Effector CD8-positive, alpha-beta T cell (primary cell): ENCODE results near the gene OCA2.
"Not testable (repeated sequence)": the region's sequence is repeated elsewhere in the genome, so short reads cannot be mapped to it uniquely, and the experiment has no call there.

Experiments
- DNase-seq: peaks from one replicate; lab custom pipeline; 2025; lab: John Stamatoyannopoulos, UW

OCA2 gene

GRCh38 chr15:28002136-28002861 is 96.8 kb downstream of the OCA2 start:
- no peak for DNase-seq

DNA sequence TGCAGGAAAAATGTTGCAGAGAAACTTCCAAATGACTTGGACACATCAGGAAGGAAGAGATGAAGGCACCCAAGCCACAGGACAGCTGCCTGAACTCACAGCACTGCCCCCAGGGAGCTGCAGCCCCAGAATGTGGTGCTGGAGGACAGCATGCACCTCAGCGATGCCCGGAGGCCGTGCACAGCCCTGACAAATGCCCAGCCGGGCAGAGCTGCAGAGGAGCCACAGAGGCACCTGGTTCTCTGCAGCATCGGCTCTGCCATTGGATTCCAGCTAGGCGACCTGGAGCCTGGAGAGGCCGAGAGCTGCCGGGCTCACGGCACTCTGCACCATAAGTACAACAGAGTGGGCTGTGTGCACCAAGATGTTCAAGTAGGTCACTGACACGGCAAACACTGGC is 97.5 kb downstream of the OCA2 start:
- no peak for DNase-seq

GRCh38 chr15:27993996-27994780 is 104.9 kb downstream of the OCA2 start:
- DNase-seq = no peak

DNA sequence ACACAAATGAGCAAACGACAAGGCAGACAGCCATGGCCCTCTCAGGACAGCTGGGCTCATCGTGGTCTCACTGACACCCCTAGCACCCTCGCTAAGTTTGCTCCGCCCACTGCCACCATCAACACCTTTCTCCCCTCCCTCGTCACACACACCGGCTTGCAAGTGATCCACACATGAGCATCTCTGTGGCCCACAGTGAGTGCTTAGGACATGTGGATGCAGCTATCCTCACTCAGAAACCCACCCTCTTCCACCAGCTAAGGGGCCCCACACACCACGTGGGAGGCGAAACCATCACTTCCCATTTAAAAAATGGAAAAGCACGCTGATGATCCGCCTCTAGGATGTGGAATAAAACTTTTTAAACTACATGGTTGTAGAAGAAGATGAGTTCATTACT is 105.6 kb downstream of the OCA2 start:
- no peak for DNase-seq

DNA sequence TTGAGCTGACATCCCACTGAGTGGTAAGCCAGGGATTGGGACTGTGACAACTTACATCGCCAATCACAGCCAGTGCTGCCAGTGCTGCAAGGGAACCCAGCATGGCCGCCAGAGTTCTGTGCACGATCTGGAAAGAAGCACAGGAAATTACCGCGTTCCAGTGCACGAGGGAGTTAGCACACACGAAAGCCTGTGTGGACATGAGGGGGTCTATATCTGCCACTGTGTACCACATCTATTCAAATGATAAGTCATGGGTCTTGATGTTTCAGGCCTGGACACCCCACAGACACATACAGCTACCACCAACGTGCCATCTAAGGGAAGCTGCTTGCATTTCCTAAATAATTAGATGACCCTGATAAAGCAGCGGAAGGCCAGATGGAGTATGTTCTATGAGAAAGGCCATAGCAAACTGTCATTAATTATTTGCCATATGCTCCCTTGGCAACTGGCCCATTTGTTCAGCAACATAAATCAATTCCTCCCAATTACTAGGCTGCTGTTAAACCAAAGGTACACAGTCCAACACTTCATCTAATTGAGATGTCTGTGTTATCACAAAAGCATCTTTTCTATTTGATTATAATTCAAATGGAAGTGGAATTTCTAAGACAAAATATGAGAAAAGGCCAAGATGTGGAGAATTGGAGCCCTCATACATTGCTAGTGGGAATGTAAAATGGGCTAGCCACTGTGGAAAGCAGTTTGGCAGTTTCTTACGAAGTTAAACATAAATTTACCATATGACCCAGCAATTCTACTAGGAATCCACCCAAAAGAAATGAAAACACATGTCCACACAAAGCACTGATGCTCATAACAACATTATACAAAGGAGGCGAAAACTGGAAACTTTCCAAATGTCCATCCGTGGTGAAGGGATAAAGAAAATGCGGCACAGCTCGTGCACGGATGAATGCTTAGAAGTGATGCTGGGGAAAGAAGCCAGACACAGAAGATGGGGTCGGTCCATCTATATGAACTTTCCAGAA is 108.3 kb downstream of the OCA2 start:
- DNase-seq = no peak

GRCh38 chr15:27989838-27990237 is 109.3 kb downstream of the OCA2 start:
- no peak for DNase-seq

DNA sequence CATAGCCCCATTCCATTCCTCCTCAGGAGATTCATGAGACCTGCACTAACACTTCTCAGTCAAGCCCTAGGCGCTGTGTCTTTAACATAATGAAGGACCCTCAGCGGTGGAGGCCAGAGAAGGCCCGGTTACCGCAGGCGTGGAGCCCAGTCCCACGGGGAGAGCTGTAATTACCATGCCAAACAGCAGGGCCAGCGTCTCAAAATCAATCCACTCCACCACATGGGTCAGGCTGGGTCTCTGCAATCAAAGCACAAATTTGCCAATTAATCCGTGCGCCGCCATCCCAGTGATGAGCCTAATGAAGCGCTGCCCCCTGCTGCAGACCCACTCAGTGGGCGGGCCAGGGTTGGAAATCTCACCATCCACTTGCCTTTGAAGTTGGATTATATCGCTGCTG is 109.7 kb downstream of the OCA2 start:
- no peak for DNase-seq

- no peak for DNase-seq
Observed at GRCh38 chr15:27985099-27985498, 114.0 kb downstream of the OCA2 start.

- no peak for DNase-seq
Observed at GRCh38 chr15:27983496-27983895, 115.6 kb downstream of the OCA2 start.

DNA sequence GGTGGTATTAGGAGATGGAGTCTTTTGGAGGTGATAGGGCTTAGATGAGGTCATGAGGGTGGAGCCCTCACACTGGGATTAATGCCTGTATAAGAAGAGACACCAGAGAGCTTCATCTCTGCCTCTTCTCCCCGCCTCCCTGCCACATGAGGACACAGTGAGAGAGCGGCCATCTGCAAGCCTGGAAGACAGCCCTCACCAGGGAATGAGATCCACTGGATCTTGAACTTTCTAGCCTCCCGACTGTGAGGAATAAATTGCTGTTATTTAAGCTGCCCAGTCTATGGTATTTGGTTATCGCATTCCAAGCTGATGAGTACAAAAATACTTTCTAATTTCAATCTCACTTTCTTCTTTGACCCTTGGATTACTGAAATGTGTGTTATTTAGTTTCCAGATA is 121.4 kb downstream of the OCA2 start:
- no peak for DNase-seq

GRCh38 chr15:27973886-27974285 is 125.2 kb downstream of the OCA2 start:
- no peak for DNase-seq

DNA sequence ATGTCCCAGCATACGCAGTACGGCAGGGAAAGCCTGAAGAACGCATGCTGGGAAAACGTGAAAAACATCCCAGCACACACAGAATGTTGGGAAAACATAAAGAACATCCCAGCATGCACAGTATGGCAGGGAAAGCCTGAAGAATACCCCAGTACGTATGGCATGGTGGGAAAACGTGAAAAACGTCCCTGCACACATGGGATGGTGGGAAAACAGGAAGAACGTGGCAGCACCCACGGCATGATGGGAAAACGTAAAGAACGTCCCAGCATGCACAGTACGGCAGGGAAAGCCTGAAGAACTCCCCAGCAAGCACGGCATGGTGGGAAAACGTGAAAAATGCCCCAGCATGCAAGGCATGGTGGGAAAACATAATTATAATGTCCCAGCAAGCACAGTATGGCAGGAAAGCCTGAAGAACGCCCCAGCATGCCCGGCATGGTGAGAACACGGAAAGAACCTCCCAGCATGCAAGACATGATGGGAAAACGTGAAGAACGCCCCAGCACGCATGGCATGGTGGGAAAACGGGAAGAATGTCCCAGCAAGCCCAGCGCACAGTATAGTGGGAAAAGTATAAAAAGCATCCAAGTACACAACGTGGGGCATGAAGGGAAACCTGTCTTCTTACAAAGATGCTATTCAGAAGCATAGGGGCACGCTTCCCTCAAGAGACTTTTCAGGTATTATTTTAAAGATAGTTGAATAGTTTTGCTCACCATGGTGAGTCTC is 128.3 kb downstream of the OCA2 start:
- DNase-seq = no peak

GRCh38 chr15:27967541-27967940 is 131.6 kb downstream of the OCA2 start:
- DNase-seq = no peak

DNA sequence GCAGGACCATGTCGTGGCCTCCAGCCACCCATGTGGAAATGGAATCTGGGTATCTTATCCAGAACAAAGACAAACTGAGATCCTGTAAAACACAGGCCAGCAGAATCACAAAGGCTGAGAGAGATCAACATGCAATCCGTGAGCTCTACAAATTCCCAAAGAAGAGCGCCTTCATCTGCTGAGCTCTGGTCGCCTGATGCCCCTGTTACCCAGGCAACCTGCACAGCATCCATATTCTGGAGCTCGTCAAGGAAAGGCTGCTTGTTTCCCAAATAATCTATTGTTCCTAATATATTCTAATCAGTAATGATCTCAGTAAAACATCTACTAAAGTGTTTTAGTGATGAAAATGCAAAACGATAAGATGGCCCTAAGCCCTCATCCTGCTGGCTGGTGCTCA is 133.6 kb downstream of the OCA2 start:
- DNase-seq = no peak

GRCh38 chr15:27961801-27962200 is 137.3 kb downstream of the OCA2 start:
- DNase-seq = no peak

DNA sequence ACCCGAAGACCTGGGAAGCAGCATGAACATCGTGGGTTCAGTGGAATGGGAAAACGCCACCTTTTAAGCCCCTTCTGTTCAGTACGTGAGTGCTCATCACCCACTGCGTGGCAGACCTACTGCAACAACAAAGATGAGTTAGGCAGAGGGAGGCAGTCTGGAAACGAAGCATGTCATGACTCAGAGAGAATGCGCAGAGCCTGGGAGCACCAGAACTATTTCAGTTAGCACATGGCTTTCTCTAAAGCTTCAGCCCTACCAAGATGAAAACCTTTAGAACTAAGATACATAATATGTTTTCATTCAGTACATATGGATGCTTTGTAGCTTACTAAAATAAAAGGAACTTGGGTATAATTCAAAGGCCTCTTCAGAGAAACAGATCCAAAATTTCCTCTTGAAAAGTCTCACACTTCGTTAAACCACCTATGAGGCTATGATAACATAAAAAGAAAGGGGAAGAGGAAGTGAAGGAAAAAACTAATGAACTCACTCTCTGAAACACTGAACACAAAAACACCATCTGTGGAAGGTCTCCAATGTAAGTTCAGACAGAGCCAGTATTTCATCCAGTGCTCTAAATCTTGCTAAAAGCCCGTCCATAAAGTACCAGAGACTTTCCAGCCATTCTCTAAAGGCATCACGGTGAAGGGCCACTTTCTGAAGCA is 140.1 kb downstream of the OCA2 start:
- DNase-seq = no peak

DNA sequence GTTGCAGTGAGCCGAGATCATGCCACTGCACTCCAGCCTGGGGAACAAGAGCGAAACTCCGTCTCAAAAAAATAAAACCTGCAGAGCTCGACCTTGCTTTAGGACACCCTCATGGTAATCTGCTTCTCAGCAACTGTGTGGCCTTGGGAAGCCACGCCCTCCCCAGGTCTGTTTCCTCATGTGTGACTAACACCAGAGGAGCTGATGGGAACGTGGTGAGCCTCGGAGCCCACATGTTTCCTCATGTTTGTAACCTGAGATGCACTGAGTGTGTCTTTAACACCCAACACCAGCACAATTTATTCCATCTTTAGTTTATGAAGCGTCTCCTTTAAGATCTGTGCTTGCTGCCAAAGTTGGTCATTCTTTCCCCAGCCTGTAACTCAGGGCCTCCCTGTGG is 142.8 kb downstream of the OCA2 start:
- DNase-seq = no peak

- DNase-seq = no peak
Observed at GRCh38 chr15:27955087-27955486, 144.0 kb downstream of the OCA2 start.

DNA sequence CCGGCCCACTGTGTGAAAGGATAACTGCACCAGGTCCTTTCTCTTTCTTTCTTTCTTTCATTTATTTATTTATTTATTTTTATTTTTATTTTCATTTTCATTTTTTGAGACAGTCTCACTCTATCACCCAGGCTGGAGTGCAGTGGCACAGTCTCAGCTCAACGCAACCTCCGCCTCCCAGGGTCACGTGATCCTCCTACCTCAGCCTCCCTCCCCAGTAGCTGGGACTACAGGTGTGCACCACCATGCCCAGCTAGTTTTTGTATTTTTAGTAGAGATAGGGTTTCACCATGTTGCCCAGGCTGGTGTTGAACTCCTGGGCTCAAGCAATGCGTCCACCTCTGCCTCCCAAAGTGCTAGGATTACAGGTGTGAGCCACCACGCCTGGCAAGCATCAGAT is 146.5 kb downstream of the OCA2 start:
- not testable (repeated sequence) for DNase-seq

- no peak for DNase-seq
Observed at GRCh38 chr15:27951191-27951890, 147.8 kb downstream of the OCA2 start.
